HG02623 (cell line): Measurements from ENCODE around the gene ZBTB16.

Experiments
- ATAC-seq: cut with Tn5 transposase; IDR thresholded peaks from one replicate; pipeline ENCODE4 v1.9.1; 2021; ENCODE audit warnings: moderate library complexity; ENCODE audit not compliant: unreplicated experiment

The ZBTB16 gene

DNA sequence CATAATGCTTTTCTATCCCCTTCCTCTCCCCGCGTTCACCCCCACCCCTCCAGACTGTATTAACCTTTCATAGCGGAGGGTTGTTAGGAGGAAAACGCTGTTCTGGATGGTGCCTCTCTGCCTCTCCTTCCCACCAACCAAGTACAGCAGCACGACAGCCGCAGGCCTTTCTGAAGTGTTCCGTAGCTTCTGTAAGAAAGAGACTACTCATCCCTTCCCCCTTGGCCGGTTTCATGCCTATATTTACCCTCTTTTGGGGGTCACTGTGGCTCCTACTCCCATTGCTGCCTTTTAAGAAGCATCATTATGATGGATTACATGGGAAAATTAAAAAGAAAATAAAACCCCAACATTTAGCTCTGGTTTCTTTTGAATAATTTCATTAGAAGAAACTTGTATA is 46.5 kb downstream of the ZBTB16 start:
- no peak for ATAC-seq

DNA sequence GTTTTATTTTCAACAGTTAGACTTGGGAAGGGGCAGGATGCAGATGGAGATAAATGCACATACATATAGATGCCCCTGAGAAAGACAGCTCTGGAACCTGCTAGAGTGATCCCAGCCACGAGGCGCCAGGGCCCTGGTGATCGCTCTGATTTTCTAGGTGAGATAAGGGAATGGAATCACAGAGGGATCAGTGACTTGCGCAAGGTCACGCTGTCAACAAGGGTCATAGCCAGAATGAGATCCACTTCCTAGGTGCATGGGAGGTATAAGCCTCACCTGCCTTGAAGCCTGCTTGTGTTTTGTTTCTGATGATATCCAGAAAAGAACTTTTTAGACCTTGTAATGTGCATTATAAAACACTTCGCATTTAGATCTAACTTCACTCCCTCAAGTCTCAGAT is 47.5 kb downstream of the ZBTB16 start:
- no peak for ATAC-seq

DNA sequence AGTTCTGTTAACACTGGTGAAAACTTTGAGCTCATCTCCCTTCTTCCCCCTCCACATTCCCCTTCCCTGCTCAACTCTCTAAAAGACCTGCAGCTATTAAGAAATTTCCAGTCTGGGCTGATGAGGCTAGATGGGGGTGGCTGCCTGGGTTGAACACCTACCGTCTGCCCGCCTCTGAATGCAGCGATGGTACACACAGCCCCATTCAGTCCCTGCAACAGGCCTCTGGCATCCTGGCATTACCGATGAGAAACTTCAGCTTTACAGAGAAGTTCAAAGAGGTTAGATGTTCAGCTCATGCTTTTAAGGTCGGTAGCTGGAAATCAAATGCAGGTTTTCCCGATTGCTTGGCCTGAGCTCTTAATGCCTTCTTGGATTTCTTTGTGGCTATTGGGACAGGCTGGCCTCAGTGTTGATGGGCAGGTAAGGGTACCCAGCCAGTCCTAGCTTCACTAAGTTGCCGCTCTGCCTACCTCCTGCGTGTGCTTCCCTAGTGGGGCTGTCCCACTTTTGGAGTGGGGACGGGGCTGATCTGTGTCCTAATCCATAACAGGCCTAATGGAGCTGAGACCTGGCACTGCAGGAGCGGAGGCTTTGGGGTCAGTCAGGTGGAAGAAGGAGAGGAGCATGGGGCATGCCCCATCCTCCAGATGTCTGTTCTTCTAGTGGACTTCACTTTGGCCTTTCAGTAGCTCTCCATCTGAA is 49.1 kb downstream of the ZBTB16 start:
- no peak for ATAC-seq

DNA sequence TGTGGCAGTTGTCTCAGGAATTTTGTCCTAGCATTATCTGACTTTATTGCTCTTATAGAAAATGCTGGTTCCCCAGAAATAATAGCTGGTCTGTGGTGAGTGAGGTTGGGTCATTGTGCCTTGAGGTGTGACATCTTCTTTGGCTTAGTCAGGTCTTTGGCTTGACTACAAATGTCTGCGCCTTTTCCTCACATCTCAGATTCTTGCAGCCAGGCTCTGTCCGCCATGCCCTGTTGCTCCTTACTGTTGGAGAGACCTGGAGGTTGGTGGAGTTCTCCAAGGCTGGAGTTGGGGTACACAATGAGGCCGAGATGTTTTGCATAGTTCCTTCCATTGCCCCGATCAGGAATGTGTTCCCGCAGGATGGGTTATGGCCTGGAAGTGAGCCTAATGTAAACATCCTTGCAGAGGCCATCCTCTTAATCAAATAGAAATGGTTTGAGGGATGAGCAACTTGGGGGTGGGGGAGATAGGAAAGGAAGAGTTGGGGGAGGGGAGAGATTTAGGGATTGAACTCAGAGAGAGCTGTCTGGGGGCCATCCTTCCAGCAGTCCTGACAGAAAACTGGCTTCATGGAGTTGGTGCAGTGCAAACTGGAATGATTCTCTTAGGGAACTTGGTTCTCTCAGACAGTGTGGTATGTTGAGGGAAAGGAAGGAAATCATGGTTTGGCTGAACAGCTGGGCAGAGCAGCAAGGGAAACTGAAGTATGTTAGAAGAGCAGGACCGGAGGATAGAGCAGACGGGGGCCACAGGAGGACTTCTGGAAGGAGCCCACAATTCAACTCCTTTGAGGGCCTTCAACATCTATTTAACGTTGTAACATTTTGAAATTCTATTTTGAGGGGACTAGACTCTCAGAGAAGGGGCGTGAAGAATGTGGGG is 49.9 kb downstream of the ZBTB16 start:
- ATAC-seq, result no peak

DNA sequence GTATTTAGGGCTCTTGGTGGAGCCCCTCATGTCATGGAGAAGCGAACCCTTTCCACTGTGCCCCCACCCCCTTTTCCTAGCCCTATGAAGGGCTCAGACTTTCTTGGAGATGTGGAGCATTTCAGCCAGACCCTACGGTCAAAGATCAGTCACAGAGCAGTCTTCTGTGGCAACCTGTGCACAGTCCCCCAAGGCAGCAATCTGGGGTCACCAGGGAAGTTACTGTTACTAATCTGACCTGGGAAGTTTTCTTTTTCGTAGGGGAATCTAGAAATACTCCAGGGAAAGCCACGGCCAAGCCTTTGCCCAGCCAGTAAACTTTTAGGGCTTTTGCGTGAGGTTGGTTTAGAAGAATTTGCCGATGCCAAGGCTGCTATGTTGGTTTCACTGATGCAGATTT is 50.6 kb downstream of the ZBTB16 start:
- ATAC-seq, result no peak

DNA sequence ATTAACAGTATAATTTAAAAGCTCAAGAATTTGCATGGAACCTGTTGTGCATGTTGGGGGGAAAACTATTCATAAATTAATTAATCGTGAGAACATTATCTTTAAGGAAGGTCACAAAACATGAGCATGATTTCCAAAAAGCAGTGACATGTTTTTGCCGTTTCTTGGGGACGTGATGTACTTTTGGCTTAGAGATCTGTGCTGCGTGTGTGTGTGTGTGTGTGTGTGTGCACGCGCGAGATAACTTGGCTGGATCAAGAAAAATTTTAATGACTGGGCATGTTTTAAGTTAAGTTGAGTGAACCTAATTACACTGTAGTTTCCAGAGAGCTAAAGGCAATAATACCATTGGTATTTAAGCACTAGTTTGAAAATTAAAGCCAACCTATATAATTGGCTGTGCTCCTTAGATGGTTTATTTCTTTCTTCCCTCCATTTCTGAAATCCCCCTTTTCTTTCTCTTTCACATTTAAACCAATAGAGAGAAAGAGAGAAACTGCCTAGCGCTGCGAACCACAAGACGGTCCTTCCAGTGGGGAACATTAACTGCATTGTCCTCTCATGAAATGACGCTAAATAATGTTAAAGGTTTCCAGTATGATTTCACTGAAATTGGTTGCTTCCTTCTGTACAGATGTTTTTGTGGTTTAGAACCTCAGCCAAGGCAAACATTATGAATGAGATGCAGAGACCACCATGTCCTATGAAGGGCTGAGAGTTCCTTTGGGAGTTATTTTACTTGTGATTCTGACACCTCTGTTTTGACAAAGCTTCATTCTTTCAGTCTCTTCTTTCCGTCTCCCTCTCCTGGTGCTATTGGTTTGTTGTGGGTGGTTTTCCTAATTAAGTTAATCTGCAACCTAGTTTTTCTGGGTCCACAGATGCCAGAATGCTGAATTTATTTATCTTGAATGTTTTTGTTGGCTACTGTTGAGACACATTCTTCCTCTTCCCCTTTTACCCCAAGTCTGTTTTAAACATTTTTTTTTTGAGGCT is 51.7 kb downstream of the ZBTB16 start:
- no peak for ATAC-seq

DNA sequence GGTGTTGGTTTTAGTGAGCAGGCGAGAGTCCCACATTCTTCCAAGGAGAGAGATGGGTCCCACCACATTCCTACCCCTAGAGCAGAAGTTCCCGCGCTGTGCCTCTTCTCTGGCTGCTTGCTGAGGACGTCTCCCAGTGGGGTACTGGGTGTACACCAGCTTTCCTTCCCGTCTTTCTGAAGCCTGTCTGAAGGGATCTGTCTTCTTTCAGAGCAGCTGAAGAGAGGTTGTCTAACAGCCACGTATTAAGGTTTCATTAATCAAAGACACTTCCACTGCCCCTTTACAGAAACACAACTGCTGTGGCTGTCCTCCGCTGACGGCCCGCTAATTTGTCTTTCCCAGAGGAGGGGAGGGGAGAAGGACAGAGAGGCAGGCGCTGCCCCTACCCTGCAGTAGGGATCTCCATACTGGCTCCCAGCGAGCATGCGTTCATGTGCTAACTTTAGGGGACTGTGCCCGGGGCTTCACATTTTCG is 56.0 kb downstream of the ZBTB16 start:
- ATAC-seq, result no peak

DNA sequence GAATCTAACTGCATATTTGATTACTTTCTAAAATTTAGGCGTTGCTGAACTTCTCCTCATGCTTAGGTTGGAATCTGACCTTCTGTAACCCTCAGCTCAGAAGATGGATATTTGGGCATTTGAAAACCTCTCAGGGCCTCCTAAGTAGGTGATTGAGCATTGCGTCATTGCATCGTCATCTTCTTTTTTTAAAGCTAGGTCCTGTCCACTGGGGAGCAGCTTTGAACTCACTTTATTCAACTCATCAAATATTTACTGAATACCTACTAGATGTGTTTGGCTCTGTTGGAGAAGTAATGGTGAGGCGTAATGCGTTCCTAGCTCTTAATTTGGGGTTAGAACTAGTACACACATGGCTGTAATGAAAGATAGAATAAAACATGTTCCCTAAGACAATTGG is 56.8 kb downstream of the ZBTB16 start:
- no peak for ATAC-seq

DNA sequence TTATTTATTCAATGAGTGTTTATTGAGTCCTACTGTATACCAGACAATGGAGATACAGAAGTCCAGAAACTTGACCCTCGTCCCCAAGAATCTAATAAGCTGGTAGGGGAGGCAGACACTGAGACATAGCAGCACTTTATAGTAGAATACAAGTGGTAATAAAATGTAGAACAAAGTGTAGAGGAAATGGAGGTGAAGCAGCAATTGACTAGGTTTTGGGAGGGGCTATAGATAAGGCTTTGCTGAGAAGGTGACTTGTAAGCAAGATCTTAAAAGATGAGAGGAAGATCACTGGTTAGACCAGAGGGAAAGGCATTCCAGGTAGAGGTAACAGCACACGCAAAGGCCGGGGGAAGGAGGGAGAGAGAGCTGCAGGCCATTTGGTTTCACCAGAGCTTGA is 57.3 kb downstream of the ZBTB16 start:
- ATAC-seq, result no peak

DNA sequence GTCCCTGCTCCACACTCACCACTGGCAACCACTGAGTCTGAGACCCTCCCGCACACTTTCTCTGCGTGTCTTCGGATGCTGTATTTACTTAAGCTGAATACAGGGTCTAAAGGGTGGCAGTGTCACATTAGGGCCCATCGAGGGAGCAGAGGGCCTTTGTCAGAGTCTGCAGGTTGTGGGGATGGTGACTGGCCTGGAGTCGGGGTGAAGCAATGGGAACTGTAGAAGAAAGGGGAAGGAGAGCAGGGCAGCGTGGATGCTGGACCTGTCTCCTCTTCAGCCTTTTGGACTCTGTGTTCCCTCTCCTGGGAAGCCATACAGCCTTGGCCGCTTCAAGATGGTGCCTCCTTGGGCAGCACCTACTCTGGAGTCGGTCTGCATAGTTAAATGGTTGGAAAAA is 61.1 kb downstream of the ZBTB16 start:
- no peak for ATAC-seq

DNA sequence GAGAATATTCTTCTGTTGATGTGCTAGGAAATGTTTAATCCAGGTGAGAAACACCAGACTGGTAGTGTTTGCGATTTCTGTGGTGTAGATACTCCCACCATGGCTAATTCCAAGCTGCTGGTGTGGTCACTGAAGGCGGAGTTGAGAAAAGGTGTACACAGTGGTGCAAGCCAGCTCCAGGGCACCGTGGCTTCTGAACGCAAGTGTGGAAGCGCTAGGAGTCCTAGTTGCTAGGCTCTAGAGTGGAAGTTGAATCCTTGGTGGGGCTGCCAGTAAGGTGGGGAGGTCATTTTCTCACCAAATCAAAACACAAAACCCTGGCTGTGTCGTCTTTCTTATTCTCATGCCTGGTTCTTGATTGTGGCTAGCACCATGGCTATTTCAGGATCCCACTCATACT is 61.6 kb downstream of the ZBTB16 start:
- ATAC-seq, result no peak

DNA sequence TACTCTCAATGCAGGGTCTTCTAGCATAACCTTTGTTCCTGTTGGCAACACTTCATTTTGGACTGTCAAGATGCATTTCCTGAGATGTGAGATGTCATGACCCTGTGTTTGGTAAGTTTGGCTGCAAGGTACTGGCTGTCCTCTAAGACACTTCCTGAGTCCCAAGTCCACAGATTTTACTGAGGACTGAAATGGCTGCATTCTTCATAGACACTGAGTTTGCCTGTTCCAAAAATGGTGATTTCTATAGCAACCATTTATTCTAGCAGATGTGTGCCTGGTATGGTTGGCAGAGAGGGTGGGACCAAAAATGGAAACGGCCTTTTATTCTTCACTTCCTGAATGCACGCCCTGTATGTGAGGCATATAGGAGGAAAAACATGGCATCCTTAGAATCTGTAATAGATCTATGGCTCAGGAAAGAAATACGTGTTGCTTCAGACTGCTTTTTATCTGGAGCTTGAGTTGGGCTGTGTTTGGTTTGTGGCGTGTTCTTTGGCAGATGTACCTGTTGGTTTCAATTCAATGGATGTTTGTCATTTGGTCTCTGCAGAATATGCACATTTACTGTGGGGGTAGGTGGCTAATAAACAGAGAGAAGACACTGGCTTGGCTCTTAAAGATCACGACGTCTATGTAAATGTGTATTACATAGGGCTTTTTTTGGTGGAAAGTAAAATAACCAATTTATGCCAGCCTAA is 62.4 kb downstream of the ZBTB16 start:
- no peak for ATAC-seq

DNA sequence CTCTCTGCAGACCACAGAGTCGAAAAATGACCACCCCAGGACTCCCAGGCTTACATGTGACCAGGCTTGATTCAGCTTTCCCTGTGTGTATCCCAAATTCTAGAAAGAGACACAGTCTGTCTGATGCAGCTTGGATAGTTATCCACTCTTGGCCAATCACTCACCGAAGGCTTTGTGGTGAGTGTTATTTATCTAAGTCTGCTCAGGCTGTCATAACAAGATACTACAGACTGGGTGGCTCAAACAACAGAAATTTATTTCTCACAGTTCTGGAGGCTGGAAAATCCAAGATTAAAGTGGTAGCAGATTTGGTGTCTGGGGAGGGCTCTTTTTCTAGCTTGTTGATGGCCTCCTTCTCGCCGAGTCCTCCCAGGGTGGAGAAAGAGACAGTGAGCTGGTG is 63.2 kb downstream of the ZBTB16 start:
- no peak for ATAC-seq

DNA sequence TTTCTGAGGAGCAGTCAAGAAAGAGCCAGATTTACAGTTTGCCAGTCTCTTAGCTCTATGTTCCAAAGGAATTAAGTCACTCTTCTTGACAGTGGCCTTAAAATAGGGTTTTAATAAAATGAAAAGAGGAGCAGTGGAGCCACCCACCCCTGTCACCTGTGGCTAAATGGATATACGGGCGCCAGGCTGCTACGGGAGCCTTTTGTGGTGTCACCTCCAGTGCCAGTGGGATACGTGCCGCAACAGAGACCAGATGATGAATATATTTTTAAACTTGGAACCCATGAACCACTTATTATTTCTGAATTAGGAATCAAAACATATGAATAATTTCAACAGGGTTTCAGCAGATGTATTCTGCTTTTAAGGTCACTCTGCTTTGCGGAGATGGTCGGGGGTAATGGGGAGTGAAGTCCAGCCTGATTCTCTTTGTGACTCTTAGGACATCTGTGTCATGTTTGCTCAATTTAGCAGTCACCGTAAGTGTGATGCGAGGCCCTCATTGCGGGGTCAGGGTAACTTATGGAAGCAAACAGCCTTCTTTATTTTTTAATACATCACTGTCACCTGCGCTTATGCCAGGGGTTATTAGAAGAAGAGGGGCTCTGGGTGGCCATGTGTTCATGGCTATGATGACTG is 64.3 kb downstream of the ZBTB16 start:
- no peak for ATAC-seq

DNA sequence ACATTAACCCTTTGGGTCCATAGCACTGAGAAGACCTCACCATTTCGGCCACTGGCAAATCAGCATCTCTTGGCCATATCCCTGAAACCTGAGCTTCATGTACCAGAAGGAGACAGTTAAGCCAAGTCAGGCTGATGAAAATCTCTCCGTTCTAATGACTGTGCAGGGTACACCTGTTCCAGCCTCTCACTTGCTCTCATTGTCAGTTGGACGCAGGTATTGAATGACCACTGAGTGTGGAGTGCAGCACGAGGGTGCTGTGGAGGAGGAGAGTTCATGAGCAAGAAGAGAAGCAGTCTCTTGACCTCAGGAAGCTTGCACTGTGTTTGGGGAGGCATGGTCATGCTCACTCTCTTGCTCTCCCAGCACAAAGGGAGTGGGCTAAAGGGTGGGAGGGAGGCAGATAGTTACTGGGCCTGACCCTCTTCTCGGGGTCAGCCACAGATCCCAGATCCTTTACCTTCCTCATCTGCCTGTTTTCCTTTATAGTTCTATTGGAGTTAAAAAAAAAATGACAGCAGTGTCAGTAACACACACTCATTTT is 65.2 kb downstream of the ZBTB16 start:
- ATAC-seq, result no peak

DNA sequence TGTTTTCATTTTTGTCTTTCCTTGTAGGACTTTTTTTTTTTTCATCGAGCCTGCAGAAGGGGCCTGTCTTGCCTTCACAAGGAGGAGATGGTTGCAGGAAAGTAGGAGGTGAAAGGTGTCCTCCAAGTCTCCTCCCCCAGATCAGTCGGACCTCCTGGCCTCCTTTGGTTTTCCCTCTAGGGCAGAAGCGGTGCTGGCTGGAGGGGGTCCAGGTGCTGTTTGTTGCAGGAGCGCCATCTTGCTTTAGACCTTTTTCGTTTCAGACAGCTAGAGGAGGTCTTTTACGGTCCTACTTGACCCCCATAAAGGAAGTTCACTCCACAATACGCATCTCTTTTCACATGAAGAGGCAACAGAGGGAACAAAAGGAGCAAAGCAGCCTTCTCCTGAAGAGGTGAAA is 66.0 kb downstream of the ZBTB16 start:
- ATAC-seq, result no peak

DNA sequence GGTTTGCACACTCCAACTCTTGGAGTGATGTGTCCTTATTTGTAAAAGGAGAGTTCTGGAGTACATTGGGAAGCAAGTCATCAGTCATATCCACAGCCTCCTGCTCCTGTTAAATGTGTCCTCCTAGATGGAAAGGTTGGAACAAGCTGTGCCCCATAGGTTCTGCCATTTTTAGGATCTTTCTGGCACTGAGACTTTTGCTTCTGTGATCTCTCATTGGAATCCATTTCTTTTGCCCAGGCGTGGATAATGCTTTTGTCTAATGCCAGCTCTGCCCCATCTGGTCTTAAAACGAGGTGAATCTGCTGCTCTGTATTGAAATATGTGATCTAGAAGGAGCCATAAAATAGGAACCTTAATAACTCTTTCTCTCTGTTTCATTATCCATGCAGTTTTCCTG is 66.4 kb downstream of the ZBTB16 start:
- ATAC-seq, result no peak

DNA sequence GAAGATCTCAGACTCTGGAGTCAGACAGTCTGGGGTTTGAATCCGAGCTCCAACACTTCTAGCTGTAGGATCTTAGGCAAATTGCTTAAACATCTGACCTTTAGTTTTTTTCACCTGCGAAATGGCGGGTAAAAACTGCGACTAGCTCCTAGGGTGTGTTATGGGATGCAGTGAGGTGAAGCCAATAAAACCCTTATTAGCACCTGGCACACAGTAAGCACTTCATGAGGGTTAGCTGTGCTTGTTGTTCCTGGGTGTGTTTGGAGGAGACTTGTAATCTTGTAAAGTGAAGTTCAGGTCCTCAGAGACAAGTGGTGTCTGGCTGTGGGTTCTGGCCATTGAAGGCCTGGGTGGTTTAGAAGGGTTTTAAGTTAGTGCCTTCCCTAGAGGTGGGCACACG is 68.9 kb downstream of the ZBTB16 start:
- no peak for ATAC-seq

DNA sequence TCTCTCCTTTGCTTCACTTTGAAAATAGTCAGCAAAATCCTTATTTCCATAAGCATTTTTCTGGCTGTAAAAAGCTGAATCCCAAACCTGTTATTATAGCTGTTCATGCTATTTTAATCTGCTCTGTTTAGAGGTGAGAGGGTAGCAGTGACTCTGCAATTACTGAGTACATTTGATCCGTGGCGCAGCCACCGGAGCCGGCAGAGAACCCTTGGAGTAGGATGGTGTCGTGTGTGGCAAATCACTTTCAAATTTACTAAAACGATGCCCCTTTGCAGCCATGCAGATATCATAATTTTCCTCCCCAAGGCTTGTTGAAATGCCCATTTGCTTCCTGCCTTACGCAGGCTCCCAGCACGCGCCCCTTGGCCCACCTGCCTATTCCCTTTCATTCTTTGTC is 69.6 kb downstream of the ZBTB16 start:
- ATAC-seq, result no peak

DNA sequence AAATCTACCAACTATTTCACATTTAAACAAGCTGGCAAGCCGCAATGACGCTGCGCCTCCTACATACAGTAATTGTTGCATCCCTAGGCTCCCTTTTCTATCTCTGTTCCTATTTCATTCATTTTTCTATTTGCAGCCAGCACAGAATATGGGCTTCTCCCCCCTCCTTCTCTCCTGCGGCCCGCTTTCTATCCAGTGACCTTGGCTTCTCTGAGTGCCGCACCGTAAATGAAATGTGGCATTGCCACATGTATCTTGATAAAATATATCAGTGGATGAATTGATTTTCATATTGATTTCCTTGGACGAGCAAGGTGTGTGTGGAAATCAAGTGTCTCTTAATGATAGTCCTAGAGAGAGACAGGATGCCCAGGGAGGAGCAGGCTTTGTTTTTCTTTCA is 70.2 kb downstream of the ZBTB16 start:
- no peak for ATAC-seq
